Endometrial microvascular endothelial cells (primary cell): ENCODE measurements around the gene KCTD8. TPM values are rescaled to one million over a fixed set of nuclear protein-coding genes. Genes with fewer than 3 reads are reported as not detected.

Experiments used
- in situ Hi-C: cut with HindIII; loops from 2 replicates; pipeline ENCODE4 v1.10.0; 2017; ENCODE audit warnings: low sequenced_read_pairs, low pct_unique_long_range_greater_than_20kb; ENCODE audit errors: inconsistent ontology term
- total RNA-seq: library from RNA; depleted of rRNA; stranded (reverse); fragments of >200 nt; gene quantifications from one replicate; pipeline ENCODE4 v1.2.3, GENCODE V29; 2015; ENCODE audit errors: inconsistent ontology term

Gene KCTD8
- total RNA-seq = not detected

GRCh38 chr4:44448521-44449461 is at the start of gene KCTD8:
TSS of gene KCTD8 (minus strand) at chr4:44448809.
- in situ Hi-C loops = no loop called here

- in situ Hi-C loops = no loop called here
Measured at GRCh38 chr4:44494810-44495701, 46.4 kb upstream of the KCTD8 start.

DNA sequence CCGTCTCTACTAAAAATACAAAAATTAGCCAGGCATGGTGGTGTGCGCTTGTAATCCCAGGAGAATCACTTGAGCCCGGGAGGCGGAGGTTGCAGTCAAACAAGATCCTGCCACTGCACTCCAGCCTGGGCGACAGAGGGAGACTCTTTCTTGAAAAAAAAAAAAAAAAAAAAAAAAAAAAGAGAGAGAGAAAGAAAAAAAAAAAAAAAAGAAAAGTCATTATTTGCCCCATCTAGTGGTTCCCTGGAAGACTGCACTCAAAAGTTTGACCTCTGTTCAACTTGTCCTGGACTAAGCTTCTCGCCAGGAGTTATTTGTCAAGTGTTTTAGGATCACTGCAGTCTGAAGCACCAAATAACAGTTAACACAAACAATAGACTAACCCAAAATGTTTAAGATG is 45.3 kb upstream of the KCTD8 start:
- in situ Hi-C loops = no loop called here

- in situ Hi-C loops = no loop called here
Measured at GRCh38 chr4:44487341-44487740, 38.7 kb upstream of the KCTD8 start.

GRCh38 chr4:44479731-44480130 is 31.1 kb upstream of the KCTD8 start:
- in situ Hi-C loops = no loop called here

GRCh38 chr4:44462259-44462658 is 13.7 kb upstream of the KCTD8 start:
- in situ Hi-C loops = no loop called here

GRCh38 chr4:44447563-44448504 is 775 bp downstream of the KCTD8 start:
- in situ Hi-C loops = no loop called here

DNA sequence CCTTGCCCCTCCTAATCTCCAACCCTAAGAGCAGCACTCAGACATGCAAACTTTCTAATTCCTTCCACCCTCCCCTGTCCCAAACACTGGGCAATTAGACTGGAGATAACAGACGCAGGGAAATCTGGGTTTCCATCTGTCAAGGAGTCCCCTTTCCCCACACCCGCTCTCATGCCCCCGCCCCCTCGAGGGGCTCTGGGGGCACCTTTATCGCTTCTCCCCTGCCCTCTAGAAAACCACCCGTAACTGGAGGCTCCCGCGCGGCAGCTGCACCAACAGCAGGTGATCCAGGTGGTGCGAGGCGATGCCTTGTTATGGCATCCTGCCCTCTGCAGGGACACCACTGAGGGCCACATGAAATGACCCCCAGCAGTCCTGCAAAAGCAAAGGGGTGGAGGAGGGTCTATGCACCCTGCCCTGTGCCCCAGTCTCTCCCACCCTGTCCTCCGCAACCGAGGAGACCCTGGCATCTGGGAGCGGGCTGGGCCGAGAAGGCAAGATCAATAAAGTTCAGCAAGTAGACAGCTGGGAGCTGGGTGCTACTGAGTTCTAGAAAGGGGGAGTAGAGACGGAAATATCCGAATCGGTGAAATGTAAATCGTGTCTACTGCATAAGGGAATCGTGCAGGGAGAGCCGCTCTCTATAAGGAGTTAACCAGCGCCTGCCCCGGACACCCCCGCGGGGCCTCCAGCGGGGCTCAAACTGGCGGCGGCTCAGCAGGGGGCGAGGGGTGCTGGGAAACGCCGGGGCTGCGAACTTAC is 1.6 kb downstream of the KCTD8 start:
- in situ Hi-C loops = no loop called here

DNA sequence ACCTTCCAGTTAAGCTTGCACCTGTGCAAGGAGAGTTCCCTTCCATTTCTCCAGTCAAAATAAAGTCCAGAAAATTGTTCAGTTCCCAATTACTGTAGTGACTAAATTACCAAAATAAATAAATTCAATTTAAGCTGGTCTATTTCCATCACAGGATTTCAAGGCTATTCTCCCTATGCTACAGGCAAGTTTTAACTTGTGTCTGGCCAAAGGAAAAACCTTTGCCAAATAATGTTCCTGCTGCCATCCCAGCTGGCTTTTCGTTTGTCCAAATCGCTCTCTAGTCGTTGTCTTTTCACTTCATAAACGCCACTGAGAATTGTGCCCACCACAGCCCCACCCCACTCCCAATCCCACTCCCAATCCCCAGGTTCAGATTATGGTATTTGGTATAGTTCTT is 2.4 kb downstream of the KCTD8 start:
- in situ Hi-C loops = no loop called here

DNA sequence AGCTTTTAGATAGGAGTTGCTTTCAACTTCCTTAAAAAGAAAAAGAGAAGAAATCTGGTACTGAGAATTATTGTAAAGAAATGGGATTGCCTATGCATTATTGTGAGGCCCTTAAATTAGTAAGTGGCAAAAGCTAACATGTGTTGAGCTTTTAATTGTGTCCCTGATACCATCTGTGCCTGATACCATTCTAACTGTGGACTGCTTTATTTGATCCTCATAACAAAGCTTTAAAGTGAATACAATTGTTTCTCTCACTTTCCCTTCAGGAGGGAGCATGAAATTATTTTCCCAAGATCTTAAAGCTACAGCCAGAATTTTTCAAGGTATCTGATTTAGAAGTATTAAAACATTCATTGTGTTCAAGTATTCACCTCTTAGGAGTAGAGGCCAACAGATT is 9.9 kb downstream of the KCTD8 start:
- in situ Hi-C loops = no loop called here

DNA sequence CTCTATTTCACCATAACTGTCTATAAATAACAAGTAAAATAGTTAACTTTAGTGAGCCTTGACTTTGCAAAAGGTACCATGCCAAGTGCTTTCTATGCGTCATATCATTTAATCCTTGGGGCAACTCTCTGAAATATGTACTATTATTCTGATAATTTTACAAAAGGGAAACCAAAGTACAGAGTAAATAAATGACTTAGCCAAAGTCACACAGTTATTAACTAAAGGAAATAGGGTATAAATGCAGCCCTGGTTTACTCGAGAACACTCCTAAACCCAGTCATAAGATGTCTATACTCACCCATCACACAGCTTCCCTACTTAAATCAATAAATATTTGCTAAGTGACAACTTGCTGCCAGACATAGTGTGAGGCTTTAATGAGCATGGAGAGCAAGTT is 14.4 kb downstream of the KCTD8 start:
- in situ Hi-C loops = no loop called here

DNA sequence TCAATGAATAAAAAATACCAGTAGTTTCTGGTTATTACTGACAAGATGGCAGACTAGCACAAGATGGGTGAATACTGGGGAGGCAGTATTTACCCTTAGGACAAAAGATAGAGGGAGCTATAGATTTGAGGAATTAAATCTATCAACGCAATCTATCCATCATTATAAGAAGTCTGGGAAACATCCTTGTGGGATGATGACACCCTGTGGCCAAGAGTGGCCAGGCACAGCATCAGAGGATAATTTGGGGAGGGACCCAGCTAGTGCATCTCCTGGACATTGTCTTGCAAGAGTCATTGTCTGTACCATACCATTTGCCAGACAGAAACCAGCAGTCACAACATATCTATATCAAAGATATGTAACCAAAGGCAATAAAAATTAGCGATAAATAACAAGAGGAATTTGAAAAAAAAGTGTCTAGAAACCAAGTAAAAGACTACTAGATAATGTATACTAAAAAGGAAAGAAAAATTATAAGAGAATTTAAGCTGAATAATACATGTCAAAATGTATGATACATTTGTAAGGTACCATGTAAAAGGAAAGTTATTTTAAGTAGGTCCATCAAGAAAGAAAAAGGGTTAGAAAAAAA is 22.9 kb downstream of the KCTD8 start:
- in situ Hi-C loops = no loop called here

DNA sequence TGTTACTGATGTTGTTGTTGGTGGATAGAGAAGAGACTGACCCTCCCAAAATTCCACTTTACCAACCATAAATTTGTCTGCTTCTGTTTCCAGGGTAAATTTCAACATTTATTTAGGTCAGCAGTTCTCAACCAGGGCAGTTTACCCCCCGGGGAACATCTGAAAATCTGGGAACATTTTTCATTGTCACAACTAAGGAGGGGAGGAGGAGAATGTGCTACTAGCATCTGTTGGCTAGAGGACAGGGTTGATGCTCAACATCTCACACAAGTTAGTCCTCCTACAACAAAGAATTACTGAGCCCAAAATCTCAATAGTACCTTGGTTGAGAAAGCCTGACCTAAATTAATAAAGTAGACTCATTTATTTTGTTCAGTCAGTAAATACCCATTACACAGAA is 25.7 kb downstream of the KCTD8 start:
- in situ Hi-C loops = no loop called here

DNA sequence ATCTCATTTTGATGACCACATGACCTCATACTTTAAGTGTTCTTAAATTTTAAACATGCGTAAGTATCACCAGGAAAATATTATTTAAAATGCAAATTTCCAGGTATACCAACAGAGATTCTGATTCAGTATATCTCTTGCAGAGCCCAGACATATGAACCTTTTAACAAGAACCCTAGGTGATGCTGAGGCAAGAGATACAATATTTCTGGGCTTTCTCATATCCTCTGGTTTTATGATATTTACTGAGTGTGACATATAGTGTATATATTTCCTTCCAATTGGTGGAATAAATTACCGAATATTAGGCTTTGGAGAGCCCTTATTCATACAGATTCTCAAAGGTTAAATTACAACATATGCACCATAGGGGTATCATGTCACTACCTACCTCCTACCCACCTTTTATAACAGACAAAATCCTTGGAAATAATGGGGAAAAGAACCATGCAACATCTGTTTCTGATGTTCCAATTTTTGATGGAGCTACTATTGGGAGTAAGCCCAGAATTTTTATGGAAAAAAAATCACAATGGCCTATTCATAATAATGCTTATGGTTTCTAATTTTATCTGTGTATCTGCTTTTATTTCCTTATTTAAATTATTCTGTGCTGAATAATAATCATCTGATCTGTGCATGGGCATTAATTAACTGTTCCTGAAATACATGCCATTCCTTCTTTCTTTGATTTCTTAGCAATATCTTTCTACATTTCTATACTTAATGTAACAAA is 27.1 kb downstream of the KCTD8 start:
- in situ Hi-C loops = no loop called here

DNA sequence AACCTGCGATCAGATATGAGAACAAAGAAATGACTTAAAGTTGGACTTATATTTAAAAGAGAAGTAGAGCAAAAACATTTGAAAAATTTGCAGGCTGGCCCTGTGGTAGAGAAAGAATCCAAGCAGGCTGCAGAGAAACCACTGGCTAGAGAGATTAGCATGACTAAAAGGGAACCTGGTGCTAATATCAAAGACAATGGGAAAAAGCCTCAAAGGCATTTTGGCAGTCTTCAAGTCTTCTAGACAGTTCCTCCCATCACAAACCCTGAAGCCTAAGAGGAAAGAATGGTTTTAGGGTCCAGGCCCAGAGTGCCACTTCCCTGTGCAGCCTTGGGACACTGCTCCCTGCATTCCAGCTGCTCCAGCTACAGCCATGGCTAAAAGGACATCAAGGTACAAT is 33.4 kb downstream of the KCTD8 start:
- in situ Hi-C loops = no loop called here

DNA sequence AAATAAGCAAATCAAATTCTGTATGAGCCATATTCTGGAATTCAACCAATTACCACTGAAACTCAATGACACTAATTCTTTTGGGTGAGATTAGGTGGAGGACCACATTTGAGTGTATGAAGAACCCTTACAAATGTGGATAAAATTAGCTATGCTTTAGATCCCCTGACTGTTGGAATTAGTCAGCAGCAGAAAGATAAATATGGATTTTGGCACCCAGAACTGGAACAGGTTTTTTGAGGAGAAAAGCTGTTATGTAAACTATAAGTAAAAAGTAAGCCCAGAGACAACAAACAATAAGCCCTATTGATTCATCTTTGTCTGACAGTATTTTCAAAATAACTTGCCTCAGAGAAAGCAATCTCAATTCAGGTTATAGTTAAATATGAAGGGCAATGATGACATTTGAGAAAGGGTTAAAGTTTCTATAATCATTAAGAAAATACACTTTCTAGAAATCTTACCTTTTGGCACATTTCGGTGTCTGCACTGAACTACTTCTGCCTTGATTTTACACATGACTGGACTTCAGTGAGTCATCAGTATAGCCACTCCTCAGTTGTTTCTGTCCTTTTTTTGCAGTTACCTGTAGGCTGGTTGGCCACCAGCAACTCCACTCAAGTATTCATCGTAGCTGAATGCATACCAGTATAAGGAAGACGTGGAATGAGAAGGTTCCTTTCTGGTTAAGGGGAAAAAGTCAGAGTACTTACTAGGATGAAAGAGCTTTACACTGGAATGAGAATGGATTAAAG is 80.0 kb downstream of the KCTD8 start:
- in situ Hi-C loops = no loop called here
